GM19397 (cell line): ENCODE data around the gene CLDN4.
"Not testable (repeated sequence)": the region's sequence is repeated elsewhere in the genome, so short reads cannot be mapped to it uniquely, and the experiment has no call there.

Source experiments
- ATAC-seq: cut with Tn5 transposase; IDR thresholded peaks from one replicate; pipeline ENCODE4 v1.9.1; 2021; ENCODE audit warnings: mild to moderate bottlenecking, moderate library complexity; ENCODE audit not compliant: unreplicated experiment

CLDN4 gene

DNA sequence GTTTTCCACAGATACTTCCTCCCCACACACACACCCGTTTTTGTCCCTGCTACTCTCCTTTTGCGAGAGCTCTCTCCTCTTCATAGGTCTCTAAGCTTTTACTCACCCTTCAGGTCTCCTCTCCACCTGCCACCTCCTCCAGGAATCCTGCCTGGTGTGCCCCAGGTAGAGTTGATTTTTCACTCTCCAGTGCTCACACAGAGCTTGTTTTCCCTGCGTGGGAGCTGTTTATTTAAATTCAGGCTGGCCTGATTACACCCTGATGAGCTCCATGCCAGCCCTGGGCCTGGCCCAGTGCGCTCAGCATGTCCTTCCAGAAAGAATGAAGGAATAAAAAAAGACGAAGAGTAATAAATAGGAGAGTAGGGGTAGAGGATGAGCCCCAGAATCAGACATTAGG lies 7.5 kb upstream of the CLDN4 start:
- no peak for ATAC-seq

DNA sequence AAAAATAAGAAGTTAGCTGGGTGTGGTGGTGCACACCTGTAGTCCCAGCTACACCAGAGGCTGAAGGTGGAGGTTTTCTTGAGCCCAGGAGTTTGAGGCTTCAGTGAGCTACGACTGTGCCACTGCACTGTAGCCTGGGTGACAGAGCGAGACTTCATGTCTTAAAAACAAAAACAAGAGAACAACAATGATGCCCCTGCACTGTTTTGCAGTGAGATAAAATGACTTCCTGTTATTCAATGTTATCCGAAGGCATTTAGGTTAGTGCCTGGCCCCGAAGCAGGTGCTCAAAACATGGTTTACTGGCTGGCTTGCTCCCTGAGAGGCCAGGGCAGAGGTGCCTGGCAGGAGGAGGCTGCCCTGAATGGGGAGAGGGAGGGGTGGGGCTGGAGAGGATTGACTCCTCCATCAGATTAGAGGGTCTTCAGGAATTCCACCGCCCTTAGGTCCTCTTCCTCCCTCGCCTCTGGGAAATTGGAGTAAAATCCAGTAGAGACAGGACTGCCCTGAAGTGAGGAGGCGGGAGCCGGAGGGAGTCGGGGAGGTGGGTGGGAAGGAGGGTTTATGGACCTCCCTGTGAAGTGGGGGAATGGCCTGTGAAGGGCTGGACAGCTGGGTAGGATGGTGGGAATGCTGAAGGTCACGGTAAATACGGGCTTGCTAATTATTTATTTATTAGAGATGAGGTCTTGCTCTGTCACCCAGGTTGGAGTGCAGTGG lies 6.8 kb upstream of the CLDN4 start:
- no peak for ATAC-seq

DNA sequence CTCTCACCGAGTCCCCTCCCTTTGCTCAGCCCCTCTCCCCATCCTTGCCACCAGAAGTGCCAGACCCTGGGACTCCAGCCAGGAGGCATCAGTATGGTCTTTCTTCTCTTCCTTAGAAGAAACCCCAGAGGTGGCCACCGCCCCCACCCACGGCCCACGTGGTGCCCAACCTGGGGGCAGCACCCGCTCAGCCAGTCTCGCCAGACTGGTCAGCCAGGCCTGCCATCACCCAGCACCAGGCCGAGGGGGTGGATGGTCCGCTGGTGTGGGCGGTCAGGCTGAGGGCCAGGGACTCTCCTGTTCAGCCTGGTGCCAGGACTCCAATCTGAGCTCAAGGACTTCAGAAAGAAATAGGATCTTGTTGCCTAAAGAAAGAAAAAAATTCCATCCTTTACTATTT lies 5.8 kb upstream of the CLDN4 start:
- ATAC-seq: no peak

DNA sequence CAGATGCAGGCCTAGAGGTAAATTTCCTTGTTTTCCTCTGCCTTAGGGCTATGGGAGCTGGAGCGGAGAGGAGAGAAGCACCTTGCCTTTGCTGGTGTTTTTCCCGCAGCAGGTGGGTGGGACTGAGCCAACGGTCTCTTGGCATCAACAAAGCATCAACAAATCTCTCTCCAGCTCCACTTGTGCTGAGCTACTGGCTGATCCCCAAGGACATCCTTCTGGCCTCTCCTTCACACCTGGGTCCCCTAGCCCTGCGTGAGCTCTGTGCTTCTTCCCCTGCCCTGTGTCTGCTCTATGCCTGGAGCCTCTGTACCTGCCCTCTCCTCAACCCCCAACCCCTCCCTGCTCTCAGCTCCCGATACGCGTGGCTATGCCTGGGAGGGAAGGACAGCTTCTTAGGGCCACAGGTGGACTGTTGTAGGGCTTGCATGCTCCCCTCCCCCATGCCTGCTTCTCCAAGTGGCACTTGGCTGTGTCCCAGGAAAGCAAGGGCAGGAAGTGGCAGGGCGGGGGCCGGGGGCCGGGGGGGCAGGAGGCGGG lies 3.2 kb upstream of the CLDN4 start:
- ATAC-seq: no peak

DNA sequence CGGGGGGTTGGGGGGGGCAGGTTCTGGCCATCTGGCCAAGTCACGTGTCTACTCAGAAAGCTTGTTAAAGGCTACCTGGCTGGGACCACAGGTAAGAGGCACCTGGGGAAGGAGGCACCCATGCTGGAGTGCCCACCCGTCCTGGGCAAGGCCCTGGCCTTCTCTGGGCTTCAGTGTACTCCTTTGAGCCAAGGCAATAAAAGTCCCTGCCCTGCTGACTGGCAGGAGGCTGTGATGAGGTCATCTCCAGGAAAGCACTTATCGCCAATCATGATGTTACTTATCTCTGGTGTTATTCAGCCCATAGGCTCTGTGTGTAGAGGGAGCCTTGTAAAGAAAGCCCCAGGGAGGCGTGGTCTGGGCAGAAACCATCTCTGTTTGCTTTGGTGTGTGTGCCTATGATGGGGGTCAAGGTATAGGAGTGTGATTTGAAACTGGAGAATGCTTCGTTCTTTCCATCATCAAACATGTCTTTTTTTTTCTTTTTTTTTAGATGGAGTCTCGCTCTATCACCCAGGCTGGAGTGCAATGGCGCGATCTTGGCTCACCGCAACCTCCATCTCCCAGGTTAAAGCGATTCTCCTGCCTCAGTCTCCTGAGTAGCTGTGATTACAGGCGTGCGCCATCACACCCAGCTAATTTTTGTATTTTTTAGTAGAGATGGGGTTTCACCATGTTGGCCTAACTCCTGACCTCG lies 2.5 kb upstream of the CLDN4 start:
- ATAC-seq: no peak

DNA sequence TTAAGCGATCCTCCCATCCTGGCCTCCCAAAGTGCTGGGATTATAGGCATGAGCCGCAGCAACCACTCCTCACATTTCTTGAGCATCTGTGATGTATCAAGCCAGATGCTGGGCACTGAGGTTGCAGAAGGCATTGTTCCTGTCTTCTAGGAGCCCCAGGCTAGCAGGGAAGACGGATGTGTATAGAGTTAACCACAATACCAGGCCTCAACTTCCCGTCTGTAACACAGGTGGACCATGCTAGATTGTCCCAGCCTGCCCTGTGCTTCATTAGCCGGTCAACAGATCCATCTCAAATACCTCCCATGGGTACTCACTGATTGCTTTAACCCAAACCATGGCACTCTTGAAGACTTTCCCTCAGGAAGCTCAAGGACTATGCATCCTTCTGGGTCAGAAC lies 1.8 kb upstream of the CLDN4 start:
- no peak for ATAC-seq

DNA sequence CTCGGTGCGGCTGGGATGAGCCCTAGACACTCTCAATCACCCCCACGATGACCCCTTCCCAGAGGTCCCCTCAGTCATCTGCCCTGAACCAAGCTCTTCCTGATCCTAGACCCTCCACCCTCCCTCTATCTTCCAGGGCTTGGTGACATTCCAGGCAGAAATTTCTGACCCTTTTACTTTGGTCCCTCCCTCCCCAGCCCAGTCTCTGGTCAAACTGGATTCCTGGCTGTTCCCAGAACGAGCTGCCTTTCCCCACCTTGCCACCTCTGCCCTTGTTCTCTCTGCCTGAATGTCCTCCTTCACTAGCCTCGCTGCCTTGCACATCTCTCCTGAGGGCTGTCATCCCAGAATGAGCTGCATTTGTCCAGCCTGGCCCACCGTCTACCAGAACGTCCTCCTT lies 1.3 kb upstream of the CLDN4 start:
- no peak for ATAC-seq

DNA sequence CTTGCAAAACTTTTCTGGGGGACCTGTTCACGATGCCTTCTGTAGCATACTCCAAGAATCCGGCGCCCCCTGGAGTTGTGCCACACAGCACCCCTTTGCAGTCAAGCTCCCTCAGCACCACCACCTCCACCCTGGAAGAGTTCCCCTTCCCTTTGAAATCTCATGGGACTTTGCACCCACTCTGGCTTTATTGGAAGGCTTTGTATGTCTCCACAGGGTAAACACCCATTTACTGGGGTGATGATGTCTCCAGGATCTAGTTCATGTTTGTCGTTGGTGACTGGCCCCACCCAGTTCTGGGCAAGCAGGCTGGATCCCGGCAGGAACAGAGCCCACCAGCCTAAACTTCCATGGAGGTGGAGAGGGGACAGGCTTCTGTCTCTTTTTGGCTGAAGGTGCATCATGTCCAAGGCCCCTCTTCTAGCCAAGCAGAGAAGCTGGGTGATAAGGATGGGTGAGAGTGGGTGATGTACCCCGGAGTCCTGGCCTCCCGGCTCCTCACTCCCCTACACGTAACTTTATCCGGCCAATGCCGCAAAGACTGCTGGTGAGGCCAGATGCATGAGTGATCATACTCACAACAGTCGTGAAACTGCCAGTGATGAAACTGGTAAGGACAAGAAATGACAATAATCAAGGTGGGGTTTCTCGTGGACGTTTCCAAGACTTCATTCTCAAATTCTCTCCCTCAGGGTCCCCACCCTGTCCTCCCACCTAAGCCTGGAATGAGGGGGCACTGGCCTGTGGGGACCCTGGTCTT lies 695 bp upstream of the CLDN4 start:
- no peak for ATAC-seq

DNA sequence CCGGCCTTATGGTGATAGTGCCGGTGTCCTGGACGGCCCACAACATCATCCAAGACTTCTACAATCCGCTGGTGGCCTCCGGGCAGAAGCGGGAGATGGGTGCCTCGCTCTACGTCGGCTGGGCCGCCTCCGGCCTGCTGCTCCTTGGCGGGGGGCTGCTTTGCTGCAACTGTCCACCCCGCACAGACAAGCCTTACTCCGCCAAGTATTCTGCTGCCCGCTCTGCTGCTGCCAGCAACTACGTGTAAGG lies 713 bp downstream of the CLDN4 start:
- ATAC-seq: no peak

DNA sequence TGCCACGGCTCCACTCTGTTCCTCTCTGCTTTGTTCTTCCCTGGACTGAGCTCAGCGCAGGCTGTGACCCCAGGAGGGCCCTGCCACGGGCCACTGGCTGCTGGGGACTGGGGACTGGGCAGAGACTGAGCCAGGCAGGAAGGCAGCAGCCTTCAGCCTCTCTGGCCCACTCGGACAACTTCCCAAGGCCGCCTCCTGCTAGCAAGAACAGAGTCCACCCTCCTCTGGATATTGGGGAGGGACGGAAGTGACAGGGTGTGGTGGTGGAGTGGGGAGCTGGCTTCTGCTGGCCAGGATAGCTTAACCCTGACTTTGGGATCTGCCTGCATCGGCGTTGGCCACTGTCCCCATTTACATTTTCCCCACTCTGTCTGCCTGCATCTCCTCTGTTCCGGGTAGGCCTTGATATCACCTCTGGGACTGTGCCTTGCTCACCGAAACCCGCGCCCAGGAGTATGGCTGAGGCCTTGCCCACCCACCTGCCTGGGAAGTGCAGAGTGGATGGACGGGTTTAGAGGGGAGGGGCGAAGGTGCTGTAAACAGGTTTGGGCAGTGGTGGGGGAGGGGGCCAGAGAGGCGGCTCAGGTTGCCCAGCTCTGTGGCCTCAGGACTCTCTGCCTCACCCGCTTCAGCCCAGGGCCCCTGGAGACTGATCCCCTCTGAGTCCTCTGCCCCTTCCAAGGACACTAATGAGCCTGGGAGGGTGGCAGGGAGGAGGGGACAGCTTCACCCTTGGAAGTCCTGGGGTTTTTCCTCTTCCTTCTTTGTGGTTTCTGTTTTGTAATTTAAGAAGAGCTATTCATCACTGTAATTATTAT lies 1.2 kb downstream of the CLDN4 start:
- ATAC-seq: no peak

DNA sequence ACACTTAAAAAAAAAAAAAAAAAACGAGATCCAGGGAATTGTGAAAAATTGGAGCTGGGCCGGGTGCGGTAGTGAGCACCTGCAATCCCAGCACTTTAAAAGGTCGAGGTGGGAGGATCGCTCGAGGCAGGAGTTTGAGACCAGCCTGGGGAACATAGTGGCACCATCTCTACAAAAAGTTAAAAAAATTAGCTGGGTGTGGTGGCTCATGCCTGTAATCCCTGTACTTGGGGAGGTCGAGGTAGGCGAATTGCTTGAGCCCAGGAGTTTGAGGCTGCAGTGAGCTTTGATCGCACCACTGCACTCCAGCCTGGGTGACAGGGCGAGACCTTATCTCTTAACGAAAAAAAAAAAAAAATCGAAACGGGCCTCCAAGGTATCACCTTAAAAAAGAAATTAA lies 2.0 kb downstream of the CLDN4 start:
- ATAC-seq: no peak

DNA sequence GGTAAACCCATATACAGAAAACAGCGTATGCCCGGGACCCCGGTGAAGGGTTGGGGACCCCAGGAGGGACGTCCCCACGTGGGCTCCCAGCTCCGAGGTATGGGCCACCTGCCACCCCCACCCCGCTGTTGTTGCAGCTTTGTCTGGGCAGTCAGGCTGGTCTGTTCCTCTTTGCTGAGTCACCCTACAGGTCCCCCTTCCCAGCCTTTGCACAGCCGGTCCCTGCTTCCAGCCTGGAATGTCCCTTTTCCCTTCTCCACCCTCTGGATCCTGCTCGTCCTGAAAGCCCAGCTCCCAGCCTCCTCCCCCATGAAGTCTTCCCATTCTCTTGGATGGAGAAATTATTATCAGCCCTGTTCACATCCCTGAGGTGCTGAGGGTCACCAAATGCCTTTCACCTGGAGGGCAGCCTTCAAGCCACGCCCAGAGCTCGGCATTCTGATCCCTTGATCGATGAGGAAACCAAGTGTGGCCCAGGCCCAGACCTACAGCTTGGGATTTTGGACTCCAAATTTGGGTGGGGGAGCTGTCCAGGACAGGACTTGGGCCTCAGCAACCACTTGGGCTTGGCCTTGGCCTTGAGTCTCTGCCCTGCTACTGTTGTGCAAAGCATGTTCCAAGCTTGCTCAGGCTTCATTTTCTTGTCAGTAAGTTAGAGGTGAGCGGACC lies 2.6 kb downstream of the CLDN4 start:
- ATAC-seq: no peak

DNA sequence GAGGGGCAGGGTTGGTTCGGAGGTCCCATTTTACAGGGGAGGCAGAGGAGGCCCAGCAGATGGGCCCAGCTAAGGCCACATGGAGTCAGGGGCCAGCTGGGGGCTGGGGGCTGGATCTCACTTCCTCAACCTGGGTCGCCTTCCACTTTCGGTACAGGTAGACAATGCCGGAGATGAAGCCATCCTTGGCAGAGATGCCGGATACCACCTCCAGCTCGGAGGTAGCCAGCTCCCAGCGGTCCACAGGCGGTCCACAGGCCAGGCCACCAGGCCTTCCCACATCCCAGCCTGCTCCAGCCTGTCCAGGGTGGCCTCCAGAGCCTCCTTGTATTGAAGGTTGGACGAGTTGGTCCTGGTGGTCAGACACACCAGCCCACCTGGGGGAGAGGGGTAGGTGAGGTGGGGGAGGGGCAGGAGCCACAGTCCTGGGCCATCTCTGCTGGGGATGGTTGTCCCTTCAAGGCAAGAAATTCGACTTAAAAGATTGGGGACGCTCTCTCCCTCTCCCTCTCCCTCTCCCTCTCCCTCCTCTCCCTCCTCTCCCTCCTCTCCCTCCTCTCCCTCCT lies 3.9 kb downstream of the CLDN4 start:
- ATAC-seq: no peak

DNA sequence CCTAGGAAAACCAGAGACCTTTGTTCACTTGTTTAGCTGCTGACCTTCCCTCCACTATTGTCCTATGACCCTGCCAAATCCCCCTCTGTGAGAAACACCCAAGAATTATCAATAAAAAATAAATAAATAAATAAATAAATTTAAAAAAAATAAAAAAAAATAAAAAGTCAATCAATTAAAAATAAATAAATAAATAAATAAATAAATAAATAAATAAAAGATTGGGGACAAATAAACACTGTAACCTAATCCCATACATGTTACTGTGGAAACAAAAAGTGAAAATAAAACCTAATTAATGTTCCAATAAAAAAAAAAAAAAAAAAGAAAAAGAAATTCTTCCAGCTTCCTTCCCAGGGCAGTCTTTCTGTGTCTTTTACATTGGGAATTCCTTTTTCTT lies 6.4 kb downstream of the CLDN4 start:
- not testable (repeated sequence) for ATAC-seq

DNA sequence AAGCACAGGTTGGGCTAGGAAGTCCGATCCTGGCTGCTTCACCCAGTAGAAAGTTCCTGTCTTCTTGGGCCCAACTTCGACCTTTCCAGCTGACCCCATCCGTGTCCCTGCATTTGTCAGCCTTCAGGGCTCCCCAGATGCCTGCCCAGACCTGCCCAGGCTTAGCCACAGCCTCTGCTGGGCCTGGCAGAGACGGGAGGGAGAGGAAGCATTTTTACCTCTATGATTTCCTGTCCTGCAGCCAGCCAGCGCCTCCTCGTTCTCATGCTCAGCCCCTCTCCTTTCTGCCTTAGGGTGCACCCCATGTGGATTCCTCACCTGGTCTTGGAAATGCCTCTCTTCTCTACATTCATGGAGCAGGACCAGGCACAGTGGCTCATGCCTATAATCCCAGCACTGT lies 7.8 kb downstream of the CLDN4 start:
- no peak for ATAC-seq

DNA sequence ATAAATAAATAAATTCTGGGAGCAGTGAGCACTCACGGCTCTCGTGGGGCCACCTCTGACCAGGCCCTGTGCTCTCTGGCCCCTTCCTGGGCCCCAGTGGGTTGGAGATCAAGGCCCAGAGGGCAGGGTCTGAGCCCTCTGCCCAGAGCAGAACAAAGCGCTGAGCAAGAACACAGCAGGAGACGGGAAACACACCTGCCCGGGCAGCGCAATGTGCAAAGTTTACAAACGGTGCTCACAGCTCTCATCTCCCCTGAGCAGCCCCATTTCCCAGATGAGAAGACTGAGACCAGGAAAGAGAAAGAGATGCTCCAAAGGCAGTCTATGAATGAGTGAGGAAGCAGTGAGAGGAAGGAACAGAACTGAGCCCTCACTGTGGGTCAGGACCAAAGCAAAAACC lies 8.5 kb downstream of the CLDN4 start:
- ATAC-seq: no peak

DNA sequence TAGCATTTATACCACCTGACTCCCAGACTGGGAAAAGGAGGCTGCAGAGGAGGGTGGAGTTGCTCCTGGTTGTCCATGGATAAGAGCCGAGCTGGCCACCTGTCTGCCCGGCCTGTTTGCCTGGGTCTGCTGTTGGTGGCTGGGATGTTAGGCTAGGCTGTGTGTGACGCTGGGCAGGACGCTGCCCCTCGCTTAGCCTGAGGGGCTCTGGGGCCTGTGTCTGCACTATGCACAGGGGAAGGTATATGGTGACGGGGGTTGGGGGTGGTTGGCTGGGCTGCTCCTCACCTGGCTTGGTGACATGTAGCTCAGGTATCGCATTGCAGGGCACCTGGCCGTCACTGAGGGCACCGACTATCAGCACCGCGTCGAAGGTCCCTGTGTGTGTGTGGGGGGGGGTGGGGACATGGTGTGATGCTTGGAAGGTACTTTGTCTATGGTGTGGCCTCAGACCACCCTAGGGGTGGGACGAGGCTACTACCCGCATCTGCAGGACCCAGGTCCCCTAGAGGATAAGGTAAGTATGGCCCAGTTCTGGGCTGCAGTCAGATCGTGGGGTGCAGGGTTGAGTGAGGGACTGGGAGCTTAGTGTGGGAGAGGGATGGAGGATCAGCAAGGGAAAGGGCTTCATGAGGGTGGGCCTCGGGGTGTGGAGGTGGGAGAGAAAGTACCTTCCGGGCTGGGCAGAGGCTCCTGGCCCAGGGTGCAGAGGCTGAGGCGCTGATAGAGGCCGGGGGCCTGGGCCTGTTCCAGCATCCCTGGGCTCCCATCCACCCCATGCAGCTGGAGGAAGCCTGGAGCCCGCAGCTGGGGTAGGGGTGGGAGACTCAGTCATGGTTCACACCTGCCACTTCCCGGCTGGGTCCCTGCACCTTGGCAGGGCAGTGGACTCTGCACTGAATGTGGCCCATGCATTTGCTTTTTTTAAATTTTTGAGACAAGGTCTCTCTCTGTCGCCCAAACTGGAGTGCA lies 9.2 kb downstream of the CLDN4 start:
- ATAC-seq: no peak

DNA sequence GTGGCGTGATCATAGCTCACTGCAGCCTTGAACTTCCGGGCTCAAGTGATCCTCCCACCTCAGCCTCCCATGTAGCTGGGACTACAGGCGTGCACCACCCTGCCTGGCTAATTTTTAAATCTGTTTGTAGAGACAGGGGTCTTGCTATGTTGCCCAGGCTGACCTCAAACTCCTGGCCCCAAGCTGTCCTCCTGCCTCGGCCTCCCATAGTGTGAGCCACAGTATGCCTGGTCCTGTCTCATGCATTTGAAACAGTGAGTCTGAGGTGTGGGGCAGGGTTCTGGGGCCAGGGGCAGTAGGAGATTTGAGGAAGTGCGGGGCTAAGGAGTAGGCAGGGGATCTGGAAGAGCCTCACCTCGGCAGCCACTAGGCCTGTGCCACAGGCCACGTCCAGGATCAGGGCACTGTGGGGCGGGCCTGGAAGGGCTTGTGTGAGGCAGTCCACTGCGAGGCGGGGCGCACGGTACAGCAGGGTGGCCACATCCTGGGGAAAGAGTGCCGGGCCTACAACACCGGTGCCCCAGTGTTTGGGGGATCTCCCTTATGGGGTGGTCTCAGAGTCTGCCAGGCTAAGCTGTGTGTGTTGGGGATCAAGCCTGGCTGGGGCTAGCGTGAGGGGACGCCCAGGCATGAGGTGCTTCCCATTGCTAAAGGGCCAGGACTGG lies 10.1 kb downstream of the CLDN4 start:
- ATAC-seq: no peak

DNA sequence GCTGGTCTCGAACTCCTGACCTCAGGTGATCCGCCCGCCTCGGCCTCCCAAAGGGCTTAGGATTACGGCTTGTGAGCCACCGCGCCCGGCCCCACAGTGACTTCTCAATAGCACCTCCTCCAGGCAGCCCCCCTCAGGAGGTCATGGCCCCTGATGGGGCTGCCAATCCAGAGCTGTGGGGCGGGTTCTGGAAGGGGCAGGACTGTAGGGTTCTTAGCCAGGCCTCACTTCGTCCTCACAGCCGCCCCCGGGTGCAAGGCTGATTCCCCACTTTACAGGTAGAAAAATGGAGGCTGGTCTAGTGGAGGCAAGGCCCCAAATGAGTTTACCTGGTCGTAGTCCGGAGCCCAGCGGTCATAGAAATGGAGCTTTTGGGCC lies 10.9 kb downstream of the CLDN4 start:
- no peak for ATAC-seq
